Stimulated activated CD8-positive, alpha-beta memory T cell treated with anti-CD3 and anti-CD28 coated beads, Interleukin-12 subunit alpha, Interleukin-12 subunit beta, amount 100 ng/mL, for 1 hour (primary cell): ENCODE results near the gene RBM7.

Experiments
- DNase-seq: peaks from one replicate; pipeline ENCODE4 v3.0.0-alpha.2; 2020; ENCODE audit warnings: low read depth

The RBM7 gene

GRCh38 chr11:114448749-114449482, 48.5 kb downstream of the RBM7 start:
- no peak for DNase-seq

GRCh38 chr11:114449845-114450244, 49.4 kb downstream of the RBM7 start:
- DNase-seq, result no peak

GRCh38 chr11:114452399-114452798, 51.9 kb downstream of the RBM7 start:
- no peak for DNase-seq
